CD14-positive monocyte (primary cell): ENCODE data around the gene ABTB2. TPM values are rescaled to one million over a fixed set of nuclear protein-coding genes. Genes with fewer than 3 reads are reported as not detected.

Source experiments
- DNase-seq, 3 donors: peaks; one replicate each; pipeline ENCODE4 v3.0.0-alpha.2; 2011 to 2022
- H2AFZ ChIP-seq: 2 replicates; pipeline ENCODE4 v1.6.0; 2012; ENCODE audit warnings: mild to moderate bottlenecking, low read depth, low read length, inconsistent platforms; ENCODE audit not compliant: insufficient read depth, poor library complexity, severe bottlenecking
- H3K27ac ChIP-seq, 2 donors: 1 replicate in 1 of 2; 2 replicates in 1 of 2; pipeline ENCODE4 v1.5.1; 2012 to 2013; ENCODE audit warnings: low read length in 2 of 2, control low read depth in 1 of 2, inconsistent platforms in 1 of 2, low read depth in 1 of 2, mild to moderate bottlenecking in 1 of 2
- H3K27me3 ChIP-seq, 2 donors: one replicate each; pipeline versions ENCODE4 v1.6.0 to v1.6.1; 2011 to 2013; ENCODE audit warnings: low read length in 2 of 2; ENCODE audit not compliant: control insufficient read depth in 2 of 2, insufficient read depth in 2 of 2
- H3K36me3 ChIP-seq, 2 donors: replicated peaks in 1 of 2; 1 replicate in 1 of 2; 2 replicates in 1 of 2; pipeline versions ENCODE4 v1.5.1 to v1.6.1; 2012 to 2013; ENCODE audit warnings: low read length in 2 of 2, control low read depth in 1 of 2, inconsistent platforms in 1 of 2, mild to moderate bottlenecking in 1 of 2; ENCODE audit not compliant: insufficient read depth in 2 of 2, control insufficient read depth in 1 of 2
- H3K4me1 ChIP-seq, 2 donors: 1 replicate in 1 of 2; 2 replicates in 1 of 2; pipeline versions ENCODE4 v1.5.1 to v1.6.1; 2012 to 2013; ENCODE audit warnings: low read length in 2 of 2, control low read depth in 1 of 2, inconsistent platforms in 1 of 2, mild to moderate bottlenecking in 1 of 2, moderate library complexity in 1 of 2; ENCODE audit not compliant: insufficient read depth in 2 of 2, control insufficient read depth in 1 of 2
- H3K4me2 ChIP-seq: replicated peaks from 2 replicates; pipeline ENCODE3; 2012; ENCODE audit warnings: low read length, moderate library complexity, mild to moderate bottlenecking; ENCODE audit not compliant: poor library complexity, severe bottlenecking; ENCODE audit errors: extremely low read depth
- H3K4me3 ChIP-seq, 3 experiments: fragments of 200-600 bp in 1 of 3; sonication (generic) in 1 of 3; replicated peaks in 1 of 3; 1 replicate in 2 of 3; 2 replicates in 1 of 3; pipeline ENCODE4 v1.5.1; 2011 to 2013; ENCODE audit warnings: low read length in 3 of 3, mild to moderate bottlenecking in 3 of 3, control low read depth in 2 of 3, low read depth in 2 of 3, inconsistent platforms in 1 of 3, moderate library complexity in 1 of 3
- H3K79me2 ChIP-seq: 2 replicates; pipeline ENCODE4 v1.6.0; 2012; ENCODE audit warnings: mild to moderate bottlenecking, control low read depth, inconsistent platforms, low read length, moderate library complexity; ENCODE audit not compliant: insufficient read depth
- H3K9ac ChIP-seq: 2 replicates; pipeline ENCODE4 v1.6.0; 2017; ENCODE audit warnings: low read length, mild to moderate bottlenecking; ENCODE audit not compliant: insufficient read depth, poor library complexity, severe bottlenecking
- H3K9me3 ChIP-seq, 2 donors: replicated peaks in 1 of 2; 1 replicate in 1 of 2; 2 replicates in 1 of 2; pipeline versions ENCODE4 v1.5.1 to v1.6.1; 2012 to 2013; ENCODE audit warnings: low read length in 2 of 2, control low read depth in 1 of 2; ENCODE audit not compliant: control insufficient read depth in 1 of 2, insufficient read depth in 1 of 2
- H4K20me1 ChIP-seq: 2 replicates; pipeline ENCODE4 v1.6.0; 2012; ENCODE audit warnings: mild to moderate bottlenecking, low read length, control low read depth, moderate library complexity; ENCODE audit not compliant: insufficient read depth
- H3K27ac Mint-ChIP-seq, 7 donors: one replicate each; pipeline ENCODE4 v1.8.0; 2020; ENCODE audit warnings: mild to moderate bottlenecking in 7 of 7, mixed read lengths in 7 of 7, moderate library complexity in 6 of 7, inconsistent platforms in 2 of 7
- H3K27me3 Mint-ChIP-seq, 3 donors: one replicate each; pipeline ENCODE4 v1.8.0; 2021 to 2022; ENCODE audit warnings: low read depth in 3 of 3, mild to moderate bottlenecking in 3 of 3, mixed read lengths in 3 of 3, moderate library complexity in 3 of 3, inconsistent platforms in 1 of 3
- H3K36me3 Mint-ChIP-seq, 2 donors: one replicate each; pipeline ENCODE4 v1.8.0; 2020; ENCODE audit warnings: mixed read lengths in 2 of 2, inconsistent platforms in 1 of 2, mild to moderate bottlenecking in 1 of 2
- H3K4me1 Mint-ChIP-seq: one replicate; pipeline ENCODE4 v1.8.0; 2020; ENCODE audit warnings: mild to moderate bottlenecking, mixed read lengths
- H3K4me3 Mint-ChIP-seq, 2 donors: one replicate each; pipeline ENCODE4 v1.8.0; 2020; ENCODE audit warnings: mild to moderate bottlenecking in 2 of 2, mixed read lengths in 2 of 2, moderate library complexity in 1 of 2
- H3K9me3 Mint-ChIP-seq, 7 donors: one replicate each; pipeline ENCODE4 v1.8.0; 2020 to 2022; ENCODE audit warnings: mixed read lengths in 7 of 7, mild to moderate bottlenecking in 6 of 7, moderate library complexity in 6 of 7, inconsistent platforms in 2 of 7
- WGBS: methylation state at CpG from one replicate; pipeline ENCODE4 v1.1.5; 2013; ENCODE audit warnings: missing lambda C conversion rate; ENCODE audit not compliant: insufficient coverage; 5-methylcytosine and 5-hydroxymethylcytosine counted together
- intact Hi-C, 2 donors: fragments of 100-400 bp; cut with micrococcal nuclease; formaldehyde crosslinking; loops; one replicate each; pipeline versions ENCODE4 v1.15.0 to v1.15.1; 2023
- polyA plus RNA-seq, 3 donors: library from polyadenylated mRNA; depleted of rRNA in 1 of 3; unstranded in 2 of 3; stranded (reverse) in 1 of 3; fragments of 300-500 nt in 2 of 3; fragments of >200 nt in 1 of 3; fragmentation: Illumina TruSeq in 2 of 3; gene quantifications; 1 replicate in 2 of 3; 2 replicates in 1 of 3; pipeline ENCODE4 v1.2.3, GENCODE V29; 2012 to 2021
- TF ChIP-seq, protein P1 (sequence below): fragments of 200-600 bp; IDR thresholded peaks from one replicate; pipeline ENCODE4 v1.8.0; 2022; ENCODE audit warnings: antibody characterized with exemption, mild to moderate bottlenecking

ABTB2 gene
- polyA plus RNA-seq, 3 donors = 0.25 to 1.7 (median 0.26) TPM

GRCh38 chr11:34175284-34176019 lies 182.4 kb downstream of the ABTB2 start:
- no peak overlapping the region for H3K4me3 ChIP-seq
- H3K4me1 ChIP-seq = peaks cover 13% of the 10 kb centered on the region in 2 donors
- no peak overlapping the region for H2AFZ ChIP-seq
- H3K4me2 ChIP-seq = no peak overlapping the region
- Mint-ChIP-seq H3K36me3 (no peaks in the 10 kb centered on the region), H3K4me1 (peaks cover 13% of the 10 kb centered on the region), H3K27ac (peak overlapping the region in 1 of 7 donors; percentile 41), H3K9me3 (no peaks in the 10 kb centered on the region), H3K4me3 (no peak overlapping the region), H3K27me3 (peaks cover 0 to 7% (median 0%) of the 10 kb centered on the region in 3 donors)
- intact Hi-C loops = loop anchor here (2.0 to 10.0 kb wide), 3 partner anchors 183 to 319 kb away; partner anchors contain the start of gene ABTB2 (in 1 of the 2)
- H3K36me3 ChIP-seq = no peaks in the 10 kb centered on the region
- H3K27me3 ChIP-seq = no peaks in the 10 kb centered on the region
- WGBS = 90% methylated on average over 3 of the region's 7 CpGs
- H3K9me3 ChIP-seq = no peaks in the 10 kb centered on the region
- H3K27ac ChIP-seq = no peak overlapping the region
- DNase-seq = no peak
- TF ChIP-seq, protein P1, sequence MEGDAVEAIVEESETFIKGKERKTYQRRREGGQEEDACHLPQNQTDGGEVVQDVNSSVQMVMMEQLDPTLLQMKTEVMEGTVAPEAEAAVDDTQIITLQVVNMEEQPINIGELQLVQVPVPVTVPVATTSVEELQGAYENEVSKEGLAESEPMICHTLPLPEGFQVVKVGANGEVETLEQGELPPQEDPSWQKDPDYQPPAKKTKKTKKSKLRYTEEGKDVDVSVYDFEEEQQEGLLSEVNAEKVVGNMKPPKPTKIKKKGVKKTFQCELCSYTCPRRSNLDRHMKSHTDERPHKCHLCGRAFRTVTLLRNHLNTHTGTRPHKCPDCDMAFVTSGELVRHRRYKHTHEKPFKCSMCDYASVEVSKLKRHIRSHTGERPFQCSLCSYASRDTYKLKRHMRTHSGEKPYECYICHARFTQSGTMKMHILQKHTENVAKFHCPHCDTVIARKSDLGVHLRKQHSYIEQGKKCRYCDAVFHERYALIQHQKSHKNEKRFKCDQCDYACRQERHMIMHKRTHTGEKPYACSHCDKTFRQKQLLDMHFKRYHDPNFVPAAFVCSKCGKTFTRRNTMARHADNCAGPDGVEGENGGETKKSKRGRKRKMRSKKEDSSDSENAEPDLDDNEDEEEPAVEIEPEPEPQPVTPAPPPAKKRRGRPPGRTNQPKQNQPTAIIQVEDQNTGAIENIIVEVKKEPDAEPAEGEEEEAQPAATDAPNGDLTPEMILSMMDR = no peak
- H3K9ac ChIP-seq = no peak overlapping the region
- no peaks in the 10 kb centered on the region for H4K20me1 ChIP-seq
- H3K79me2 ChIP-seq = no peaks in the 10 kb centered on the region

DNA sequence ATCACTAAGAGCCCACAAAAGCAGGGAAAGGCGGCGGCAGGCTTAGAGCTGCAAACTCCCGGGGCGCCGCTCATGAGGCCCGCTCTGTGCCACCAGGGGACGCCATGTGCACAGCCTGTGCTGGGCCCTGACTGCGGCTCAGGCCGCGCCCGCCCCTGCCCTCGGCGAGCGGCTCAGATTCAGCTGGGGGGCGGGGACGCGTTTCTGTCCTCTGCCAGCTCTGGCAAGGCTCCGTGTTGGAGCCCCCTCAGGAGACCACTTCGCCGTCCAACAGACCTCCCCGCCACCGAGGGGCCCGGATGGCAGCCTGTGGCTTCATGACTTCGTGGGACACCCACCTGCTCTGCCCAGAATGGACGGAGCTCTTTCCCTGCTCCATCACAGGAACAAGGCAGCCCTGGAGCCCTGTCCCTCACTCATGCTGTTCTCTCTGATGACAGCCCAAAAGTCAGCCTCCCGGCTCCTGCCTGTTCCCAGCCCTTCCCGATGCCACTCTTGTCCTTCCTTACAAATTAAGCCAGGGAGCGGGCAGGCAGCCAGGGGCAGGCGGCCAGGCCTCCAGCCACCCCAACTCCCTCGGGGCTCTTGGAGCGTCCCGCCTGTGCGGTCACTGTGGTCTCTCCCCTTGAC lies 183.3 kb downstream of the ABTB2 start:
- TF ChIP-seq, protein P1 = peak; percentile 92
- H3K36me3 Mint-ChIP-seq = no peaks in the 10 kb centered on the region
- H2AFZ ChIP-seq = peak overlapping the region; percentile 63
- H3K4me1 Mint-ChIP-seq = peaks cover 11% of the 10 kb centered on the region
- H3K4me3 Mint-ChIP-seq = peak overlapping the region; percentile 74 to 91
- peak overlapping the region in 1 of 7 donors; percentile 41 for H3K27ac Mint-ChIP-seq
- H3K79me2 ChIP-seq = no peaks in the 10 kb centered on the region
- no peaks in the 10 kb centered on the region for H3K9me3 Mint-ChIP-seq
- peak; percentile 57 to 75 (median 69) for DNase-seq
- peaks cover 0 to 7% (median 0%) of the 10 kb centered on the region in 3 donors for H3K27me3 Mint-ChIP-seq
- H3K36me3 ChIP-seq = no peaks in the 10 kb centered on the region
- H3K27me3 ChIP-seq = no peaks in the 10 kb centered on the region
- no peak overlapping the region for H3K27ac ChIP-seq
- H3K4me3 ChIP-seq = peak overlapping the region in 1 of 3 experiments; percentile 51
- H3K4me1 ChIP-seq = peaks cover 9 to 11% of the 10 kb centered on the region in 2 donors
- intact Hi-C loops = loop anchor here (1.0 to 10.0 kb wide), 5 partner anchors 184 to 320 kb away; partner anchors contain the start of gene ABTB2 (in 1 of the 2)
- WGBS = 18% methylated on average over 31 of the region's 33 CpGs
- H3K9me3 ChIP-seq = no peaks in the 10 kb centered on the region
- H3K9ac ChIP-seq = no peak overlapping the region
- no peaks in the 10 kb centered on the region for H4K20me1 ChIP-seq
- peak overlapping the region; percentile 70 for H3K4me2 ChIP-seq
